Rectal smooth muscle tissue (tissue), 1 donor: Measurements from ENCODE around the gene CGAS.
"Not testable (repeated sequence)": the region's sequence is repeated elsewhere in the genome, so short reads cannot be mapped to it uniquely, and the experiment has no call there.

Source experiments
- H3K27ac ChIP-seq: one replicate; pipeline ENCODE4 v1.7.0; 2013; ENCODE audit warnings: low read depth, low read length, inconsistent platforms
- H3K27me3 ChIP-seq: one replicate; pipeline ENCODE4 v1.7.0; 2013; ENCODE audit warnings: low read length; ENCODE audit not compliant: control insufficient read depth, insufficient read depth
- H3K36me3 ChIP-seq: one replicate; pipeline ENCODE4 v1.7.0; 2013; ENCODE audit warnings: low read length; ENCODE audit not compliant: control insufficient read depth, insufficient read depth
- H3K4me1 ChIP-seq: one replicate; pipeline ENCODE4 v1.7.0; 2013; ENCODE audit warnings: low read length; ENCODE audit not compliant: control insufficient read depth, insufficient read depth
- H3K4me3 ChIP-seq: one replicate; pipeline ENCODE4 v1.7.0; 2013; ENCODE audit warnings: low read length
- H3K9ac ChIP-seq: one replicate; pipeline ENCODE4 v1.7.0; 2013; ENCODE audit warnings: low read length

CGAS gene

DNA sequence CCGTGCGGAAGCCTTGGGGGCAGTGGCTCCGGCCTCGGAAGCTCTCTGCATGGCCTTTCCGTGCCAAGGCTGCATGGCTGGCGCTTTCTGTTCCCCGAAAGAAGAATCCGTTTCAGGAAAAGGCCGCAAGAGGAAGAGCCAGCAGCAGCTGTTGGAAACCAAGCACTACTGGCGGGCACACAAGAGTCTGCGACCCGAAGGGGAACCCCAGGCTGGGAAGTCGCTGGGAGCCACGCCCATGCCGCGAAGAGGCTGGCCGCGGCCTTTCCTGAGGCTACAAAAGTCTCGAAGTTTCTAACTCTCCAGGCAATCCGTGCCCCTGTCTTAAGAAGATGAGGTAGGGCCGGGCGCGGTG lies at the start of gene CGAS:
Gene CGAS, minus strand, starts transcription at position 191 of the 355 bp plus-strand sequence. Its CDS starts 116 bp downstream, at position 75.
- H3K4me3 ChIP-seq: peak within 1 kb of the TSS; percentile 73
- H3K36me3 ChIP-seq: no peaks in the 10 kb centered on the region
- peak within 1 kb of the TSS; percentile 78 for H3K27ac ChIP-seq
- no peaks in the 10 kb centered on the region for H3K27me3 ChIP-seq
- no peaks in the 10 kb centered on the region for H3K4me1 ChIP-seq
- H3K9ac ChIP-seq: peak within 1 kb of the TSS; percentile 83

DNA sequence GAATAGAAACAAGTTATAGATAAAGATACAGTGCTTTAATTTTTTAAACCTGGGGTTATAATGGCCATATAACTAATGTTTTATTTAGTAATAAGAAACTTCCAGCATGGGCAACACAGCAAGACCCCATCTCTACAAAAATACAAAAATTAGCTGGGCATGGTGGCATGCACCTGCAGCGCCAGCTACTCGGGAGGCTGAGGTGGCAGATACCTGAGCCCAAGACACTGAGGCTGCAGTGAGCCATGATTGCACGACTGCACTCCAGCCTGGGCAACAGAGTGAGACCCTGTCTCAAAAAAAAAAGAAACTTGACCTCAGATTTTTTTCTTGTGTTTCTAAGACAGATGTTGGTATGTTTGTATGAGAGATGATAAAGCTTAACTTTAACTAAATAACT lies 45.8 kb upstream of the CGAS start:
- H3K4me1 ChIP-seq: no peaks in the 10 kb centered on the region

DNA sequence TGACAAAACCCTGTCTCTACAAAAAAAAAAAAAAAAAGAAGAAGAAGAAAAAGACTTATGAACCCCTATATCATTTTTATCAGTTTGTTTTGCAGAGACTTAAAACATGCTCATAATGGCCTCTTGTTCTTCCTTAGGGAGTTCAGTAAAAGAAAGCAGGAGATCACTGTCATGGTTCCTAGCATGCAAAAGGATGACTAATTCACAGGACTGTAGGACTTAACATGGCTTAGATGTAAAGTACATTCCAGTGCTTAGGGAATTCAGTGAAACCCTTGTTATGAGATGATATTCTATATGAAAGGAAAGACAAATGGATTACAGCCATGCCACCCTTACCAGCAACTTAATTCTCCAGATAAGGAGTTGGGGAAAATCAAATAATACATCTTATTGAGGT lies 39.3 kb upstream of the CGAS start:
- Histone ChIP-seq H3K27ac (no peak overlapping the region), H3K4me3 (no peak overlapping the region), H3K27me3 (no peaks in the 10 kb centered on the region), H3K36me3 (peaks cover 5% of the 10 kb centered on the region), H3K9ac (no peak overlapping the region), H3K4me1 (no peaks in the 10 kb centered on the region)

More for the DNA sequence above, 45.8 kb upstream of the CGAS start:
- peaks cover 21% of the 10 kb centered on the region for H3K36me3 ChIP-seq
- no peaks in the 10 kb centered on the region for H3K27me3 ChIP-seq
- no peak overlapping the region for H3K27ac ChIP-seq
- no peak overlapping the region for H3K4me3 ChIP-seq
- no peak overlapping the region for H3K9ac ChIP-seq

DNA sequence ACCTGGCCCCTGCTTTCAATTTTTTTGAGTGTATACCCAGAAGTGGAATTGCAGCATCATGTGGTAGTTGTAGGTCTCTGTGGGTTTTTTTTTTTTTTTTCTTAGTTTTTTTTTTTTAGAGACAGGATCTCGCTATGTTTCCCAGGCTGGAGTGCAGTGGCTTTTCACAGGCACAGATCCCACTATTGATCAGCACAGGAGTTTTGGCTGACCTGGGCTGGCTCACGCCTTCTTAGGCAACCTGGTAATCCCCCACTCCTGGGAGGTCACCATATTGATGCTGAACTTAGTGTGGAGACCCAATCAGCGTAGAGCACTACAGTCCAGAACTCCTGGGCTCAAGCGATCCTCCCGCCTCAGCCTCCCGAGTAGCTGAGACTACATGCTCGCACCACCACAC lies 35.4 kb upstream of the CGAS start:
- H3K4me3 ChIP-seq: no peak overlapping the region
- no peaks in the 10 kb centered on the region for H3K27me3 ChIP-seq
- H3K27ac ChIP-seq: no peak overlapping the region
- no peaks in the 10 kb centered on the region for H3K4me1 ChIP-seq
- H3K36me3 ChIP-seq: peaks cover 12% of the 10 kb centered on the region
- no peak overlapping the region for H3K9ac ChIP-seq

DNA sequence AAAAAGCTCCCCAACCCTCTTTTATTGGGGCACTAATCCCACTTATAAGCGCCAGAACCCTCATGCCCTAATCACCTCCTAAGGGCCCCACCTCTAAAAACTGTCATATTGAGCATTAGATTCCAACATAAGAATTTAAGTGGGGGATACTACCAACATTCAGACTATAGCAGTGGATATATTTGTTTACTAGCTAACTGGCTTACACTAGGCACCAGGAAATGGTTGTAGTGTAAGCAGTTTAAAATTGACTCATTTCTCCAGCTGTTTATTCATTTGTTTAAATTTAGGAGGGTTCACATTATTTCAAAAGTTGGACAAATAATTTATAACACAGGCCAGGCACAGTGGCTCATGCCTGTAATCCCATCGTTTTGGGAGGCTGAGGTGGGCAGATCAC lies 32.3 kb upstream of the CGAS start:
- no peak overlapping the region for H3K27ac ChIP-seq
- H3K9ac ChIP-seq: no peak overlapping the region
- H3K4me3 ChIP-seq: no peak overlapping the region
- no peaks in the 10 kb centered on the region for H3K4me1 ChIP-seq
- no peaks in the 10 kb centered on the region for H3K27me3 ChIP-seq
- H3K36me3 ChIP-seq: peaks cover 28% of the 10 kb centered on the region

DNA sequence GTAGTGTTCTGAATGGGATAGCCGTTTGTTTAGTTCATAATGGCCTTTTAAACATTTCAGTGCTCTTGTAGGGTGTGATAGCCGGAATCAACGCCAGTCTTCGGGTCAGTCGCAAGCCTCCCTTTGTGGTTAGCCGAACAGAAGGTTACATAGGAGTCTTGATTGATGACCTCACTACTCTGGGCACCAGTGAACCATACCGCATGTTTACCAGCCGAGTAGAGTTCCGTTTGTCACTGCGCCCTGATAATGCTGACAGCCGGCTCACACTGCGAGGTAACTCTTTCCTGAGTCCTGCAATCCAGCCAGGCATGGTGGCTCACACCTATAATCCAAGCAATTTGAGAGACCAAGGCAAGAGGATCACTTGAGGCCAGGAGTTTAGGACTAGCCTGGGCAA lies 29.9 kb upstream of the CGAS start:
- H3K27me3 ChIP-seq: no peaks in the 10 kb centered on the region
- no peak overlapping the region for H3K27ac ChIP-seq
- H3K9ac ChIP-seq: no peak overlapping the region
- peaks cover 23% of the 10 kb centered on the region for H3K36me3 ChIP-seq
- no peak overlapping the region for H3K4me3 ChIP-seq
- H3K4me1 ChIP-seq: no peaks in the 10 kb centered on the region

DNA sequence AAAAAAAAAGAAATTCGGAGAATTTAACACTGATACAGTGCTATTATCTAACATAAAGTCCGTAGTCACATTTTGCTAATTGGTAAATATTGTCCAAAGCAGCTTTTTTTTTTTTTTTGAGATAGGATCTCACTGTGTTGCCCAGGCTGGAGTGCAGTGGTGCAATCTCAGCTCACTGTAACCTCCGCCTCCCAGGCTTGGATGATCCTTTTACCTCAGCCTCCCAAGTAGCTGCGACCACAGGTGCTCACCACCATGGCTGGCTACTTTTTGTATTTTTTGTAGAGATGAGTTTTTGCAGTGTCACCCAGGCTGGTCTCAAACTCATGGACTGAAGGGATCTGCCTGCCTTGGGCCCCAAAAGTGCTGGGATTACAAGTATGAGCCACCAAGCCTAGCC lies 25.3 kb upstream of the CGAS start:
- H3K4me3 ChIP-seq: no peak overlapping the region
- no peak overlapping the region for H3K27ac ChIP-seq
- no peaks in the 10 kb centered on the region for H3K27me3 ChIP-seq
- no peak overlapping the region for H3K9ac ChIP-seq
- peaks cover 22% of the 10 kb centered on the region for H3K36me3 ChIP-seq
- H3K4me1 ChIP-seq: no peaks in the 10 kb centered on the region

DNA sequence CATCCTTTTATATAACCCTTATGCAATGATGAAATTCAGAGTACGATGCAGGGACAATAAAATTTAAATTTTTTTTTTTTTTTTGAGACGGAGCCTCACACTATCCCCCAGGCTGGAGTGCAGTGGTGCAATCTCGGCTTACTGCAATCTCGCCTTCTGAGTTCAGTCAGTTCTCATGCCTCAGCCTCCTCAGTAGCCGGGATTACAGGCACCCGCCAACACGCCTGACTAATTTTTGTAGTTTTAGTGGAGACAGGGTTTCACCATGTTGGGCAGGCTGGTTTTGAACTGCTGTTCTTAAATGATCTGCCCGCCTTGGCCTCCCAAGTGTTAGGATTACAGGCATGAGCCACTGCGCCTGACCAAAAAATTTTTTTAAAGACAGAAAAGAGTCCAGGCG lies 24.6 kb upstream of the CGAS start:
- H3K9ac ChIP-seq: no peak overlapping the region
- no peak overlapping the region for H3K27ac ChIP-seq
- peaks cover 15% of the 10 kb centered on the region for H3K36me3 ChIP-seq
- H3K4me3 ChIP-seq: no peak overlapping the region
- no peaks in the 10 kb centered on the region for H3K27me3 ChIP-seq
- H3K4me1 ChIP-seq: no peaks in the 10 kb centered on the region

DNA sequence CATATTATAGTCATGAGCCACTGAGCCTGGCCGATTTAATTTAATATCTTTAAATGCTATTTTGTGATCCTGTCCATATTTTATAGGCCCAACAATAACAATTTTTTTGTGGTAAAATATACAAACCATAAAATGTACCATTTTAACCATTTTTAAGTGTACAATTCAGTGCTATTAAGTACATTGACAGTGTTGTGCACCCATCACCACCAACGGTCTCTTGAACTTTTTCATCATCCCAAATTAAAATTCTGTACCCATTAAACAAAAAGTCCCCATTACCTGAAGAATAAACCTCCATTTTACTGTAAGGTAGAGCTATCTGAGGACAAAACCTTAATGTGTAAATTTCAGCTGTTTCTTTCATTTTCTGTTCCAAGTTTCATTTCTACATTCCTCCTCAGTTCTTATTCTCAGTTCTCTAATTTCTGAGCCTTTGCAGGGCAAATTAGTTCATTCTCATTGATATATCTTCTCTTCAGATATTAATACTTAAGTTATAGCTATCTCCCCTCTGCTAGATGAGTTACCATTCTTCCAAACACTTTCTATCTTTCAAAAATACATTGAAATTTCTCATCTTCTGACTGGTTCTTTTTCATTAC lies 19.7 kb upstream of the CGAS start:
- Histone ChIP-seq H3K9ac (no peak overlapping the region), H3K4me3 (no peak overlapping the region), H3K27ac (no peak overlapping the region), H3K4me1 (no peaks in the 10 kb centered on the region), H3K27me3 (no peaks in the 10 kb centered on the region), H3K36me3 (peaks cover 12% of the 10 kb centered on the region)

DNA sequence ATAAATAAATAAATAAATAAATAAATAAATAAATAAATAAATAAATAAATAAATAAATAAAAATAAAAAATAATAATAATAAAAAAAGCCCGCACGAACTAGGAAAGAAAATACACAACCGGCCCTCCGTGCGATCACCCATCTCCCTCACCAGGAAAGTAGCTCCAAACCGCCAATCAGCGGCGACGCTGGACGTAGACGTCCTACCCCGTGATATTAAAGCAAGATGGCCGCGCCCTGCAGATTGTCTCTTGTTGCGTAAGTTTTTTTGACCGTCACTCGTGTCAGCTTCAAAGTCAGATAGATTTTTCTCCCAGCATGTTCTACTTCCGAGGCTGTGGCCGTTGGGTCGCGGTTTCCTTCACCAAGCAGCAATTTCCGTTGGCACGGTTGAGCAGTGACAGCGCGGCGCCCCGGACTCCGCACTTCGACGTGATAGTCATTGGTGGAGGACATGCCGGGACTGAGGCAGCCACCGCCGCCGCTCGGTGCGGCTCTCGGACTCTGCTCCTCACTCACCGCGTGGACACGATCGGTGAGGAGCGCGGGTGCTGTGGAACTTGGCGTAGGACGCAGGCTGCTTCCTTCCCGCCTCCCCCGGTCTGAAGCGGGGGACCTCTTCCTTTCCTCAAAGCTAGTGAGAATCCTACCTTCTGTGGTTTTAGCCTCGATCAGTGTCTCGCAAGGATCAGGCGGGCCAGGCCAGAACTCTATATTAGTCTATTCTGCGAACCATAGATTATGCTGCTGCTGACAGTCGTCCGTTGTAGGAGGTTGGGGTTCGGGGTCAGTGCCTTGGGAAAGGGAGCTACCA lies 9.6 kb upstream of the CGAS start, which contains the start of gene MTO1:
Gene MTO1, plus strand, starts transcription at position 201 of the 814 bp plus-strand sequence. Its CDS starts 118 bp downstream, at position 319.
- no peaks in the 10 kb centered on the region for H3K27me3 ChIP-seq
- peaks cover 4% of the 10 kb centered on the region for H3K4me1 ChIP-seq
- peak within 1 kb of the TSS; percentile 96 for H3K4me3 ChIP-seq
- H3K27ac ChIP-seq: peak within 1 kb of the TSS; percentile 90
- peaks cover 3% of the 10 kb centered on the region for H3K36me3 ChIP-seq
- peak within 1 kb of the TSS; percentile 93 for H3K9ac ChIP-seq

DNA sequence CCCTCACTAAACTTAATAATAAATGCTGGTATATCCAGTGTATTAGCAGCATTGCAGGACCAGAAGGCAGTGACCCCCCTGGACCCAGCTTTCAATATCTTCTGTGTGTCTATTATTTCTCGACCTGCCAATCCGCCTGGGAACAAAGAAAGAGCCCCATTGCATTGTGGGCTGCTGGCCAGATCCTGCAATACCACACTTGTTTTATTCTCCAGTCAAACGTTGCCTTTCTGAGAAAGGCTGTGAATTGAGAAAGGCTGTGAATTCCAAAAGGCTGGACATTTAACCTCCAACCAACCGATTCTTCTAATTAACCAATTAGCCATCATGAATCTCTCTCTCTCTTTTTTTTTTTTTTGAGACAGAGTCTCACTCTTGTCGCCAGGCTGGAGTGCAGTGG lies 8.0 kb upstream of the CGAS start:
- no peak overlapping the region for H3K9ac ChIP-seq
- H3K4me1 ChIP-seq: peaks cover 4% of the 10 kb centered on the region
- no peaks in the 10 kb centered on the region for H3K27me3 ChIP-seq
- H3K4me3 ChIP-seq: no peak overlapping the region
- no peak overlapping the region for H3K27ac ChIP-seq
- H3K36me3 ChIP-seq: no peaks in the 10 kb centered on the region

DNA sequence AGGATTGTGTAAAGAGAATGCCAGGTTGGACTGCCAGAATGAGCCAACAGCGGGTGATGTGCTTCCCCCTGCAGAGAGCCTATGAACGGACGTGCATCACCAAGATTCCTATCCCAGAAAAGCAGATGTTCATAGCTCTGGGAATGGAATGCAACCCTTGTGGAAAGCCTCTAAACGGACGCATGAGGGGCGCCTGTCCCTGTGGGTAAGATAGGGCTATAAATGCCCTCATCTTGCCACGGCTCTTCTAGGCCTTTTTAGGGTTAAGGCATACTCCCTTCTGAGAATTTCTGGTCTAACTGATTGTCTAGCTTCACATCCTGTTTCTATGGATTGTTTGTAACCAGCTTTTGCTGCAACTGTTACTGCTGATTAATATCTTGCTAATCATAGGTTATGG lies 7.4 kb upstream of the CGAS start:
- H3K4me3 ChIP-seq: not testable (repeated sequence)

More for the DNA sequence above, 7.4 kb upstream of the CGAS start:
- not testable (repeated sequence) for H3K36me3 ChIP-seq, H3K27me3 ChIP-seq, H3K27ac ChIP-seq, H3K4me1 ChIP-seq, H3K9ac ChIP-seq
